K562 (cell line): ENCODE results near the gene RABL6. TPM values are rescaled to one million over a fixed set of nuclear protein-coding genes. Genes with fewer than 3 reads are reported as not detected.

Source experiments
- ARNT ChIP-seq, 2 experiments: fragments of 450-650 bp; IDR thresholded peaks; 2 replicates each; pipeline ENCODE4 v1.6.1; 2016; ENCODE audit warnings: mild to moderate bottlenecking in 1 of 2
- BRCA1 ChIP-seq, 2 experiments: fragments of 450-650 bp in 1 of 2; sonication (generic) in 1 of 2; formaldehyde crosslinking in 1 of 2; IDR thresholded peaks; 2 replicates each; pipeline versions ENCODE4 v1.5.0 to v1.6.1; 2017 to 2020; ENCODE audit warnings: mild to moderate bottlenecking in 1 of 2, missing genetic modification reagents in 1 of 2
- CREB1 ChIP-seq, 2 experiments: sonication (generic) in 1 of 2; formaldehyde crosslinking in 1 of 2; IDR thresholded peaks; 2 replicates each; pipeline versions ENCODE4 v1.6.1 to v1.8.0; 2012 to 2022; ENCODE audit warnings: inconsistent platforms in 1 of 2, mild to moderate bottlenecking in 1 of 2, missing genetic modification reagents in 1 of 2, moderate library complexity in 1 of 2
- CTCFL ChIP-seq: IDR thresholded peaks from 2 replicates; pipeline ENCODE4 v1.6.1; 2011; ENCODE audit warnings: borderline replicate concordance, low read depth, mild to moderate bottlenecking, moderate library complexity, low read length; ENCODE audit not compliant: insufficient read depth, poor library complexity, severe bottlenecking
- DEAF1 ChIP-seq: fragments of 450-650 bp; formaldehyde crosslinking; IDR thresholded peaks from 2 replicates; pipeline ENCODE4 v1.4.0; 2020; ENCODE audit warnings: mild to moderate bottlenecking, moderate library complexity
- KLF1 ChIP-seq: fragments of 450-650 bp; IDR thresholded peaks from 2 replicates; pipeline ENCODE4 v1.6.1; 2016; ENCODE audit warnings: missing genetic modification characterization, missing compliant biosample characterization
- MAFF ChIP-seq: IDR thresholded peaks from 2 replicates; pipeline ENCODE4 v1.6.1; 2012; ENCODE audit warnings: low read length, improper control_type of control experiment
- TRIM25 ChIP-seq: fragments of 450-650 bp; IDR thresholded peaks from 2 replicates; pipeline ENCODE4 v1.7.0; 2016; ENCODE audit warnings: borderline replicate concordance
- ZBED1 ChIP-seq: IDR thresholded peaks from 2 replicates; pipeline ENCODE4 v1.6.1; 2014
- ZFP30 ChIP-seq: fragments of 250-450 bp; sonication (Bioruptor Pico); IDR thresholded peaks from 2 replicates; pipeline ENCODE4 v1.8.0; 2022; ENCODE audit warnings: moderate library complexity, mild to moderate bottlenecking, inconsistent platforms, borderline replicate concordance
- ZNF695 ChIP-seq: fragments of 450-650 bp; formaldehyde crosslinking; IDR thresholded peaks from 2 replicates; pipeline ENCODE4 v1.4.0; 2020; ENCODE audit warnings: mild to moderate bottlenecking, moderate library complexity
- polyA plus RNA-seq, 8 experiments: library from polyadenylated mRNA; depleted of rRNA in 4 of 8; stranded (reverse) in 5 of 8; unstranded in 3 of 8; fragments of >200 nt; fragmentation: Nextera tagmentation in 2 of 8; fragmentation: Illumina TruSeq in 1 of 8; extraction: Ambion mirVana in 2 of 8; extraction: Trizol in 1 of 8; gene quantifications; 2 replicates each; pipeline versions ENCODE4 v1.2.1 to v1.2.3, GENCODE V29; 2011 to 2014; ENCODE audit warnings: inconsistent platforms in 1 of 8, missing spikeins in 1 of 8
- total RNA-seq, 7 experiments: library from RNA; depleted of rRNA in 6 of 7; stranded (reverse); fragments of >200 nt in 6 of 7; fragmentation: Illumina TruSeq in 2 of 7; extraction: Trizol in 2 of 7; gene quantifications; 2 replicates each; pipeline versions ENCODE4 v1.2.1 to v1.2.3, GENCODE V29; 2011 to 2021; ENCODE audit warnings: low replicate concordance in 1 of 7
- TF ChIP-seq, protein P1 (sequence below): fragments of 450-650 bp; IDR thresholded peaks from 2 replicates; pipeline ENCODE4 v1.6.1; 2016; ENCODE audit warnings: antibody characterized with exemption
- TF ChIP-seq, protein P2 (sequence below), 2 experiments: fragments of 450-650 bp; IDR thresholded peaks; 2 replicates each; pipeline ENCODE4 v1.6.1; 2018; ENCODE audit warnings: mild to moderate bottlenecking in 2 of 2, low read depth in 1 of 2; ENCODE audit not compliant: partially characterized antibody in 2 of 2

RABL6 gene
- total and polyA plus RNA-seq, 9 of the 15 experiments (the other 6 are each of a cell fraction or from before 2014, with no cell fraction given): 5.6 to 181 (median 84.5) TPM

DNA sequence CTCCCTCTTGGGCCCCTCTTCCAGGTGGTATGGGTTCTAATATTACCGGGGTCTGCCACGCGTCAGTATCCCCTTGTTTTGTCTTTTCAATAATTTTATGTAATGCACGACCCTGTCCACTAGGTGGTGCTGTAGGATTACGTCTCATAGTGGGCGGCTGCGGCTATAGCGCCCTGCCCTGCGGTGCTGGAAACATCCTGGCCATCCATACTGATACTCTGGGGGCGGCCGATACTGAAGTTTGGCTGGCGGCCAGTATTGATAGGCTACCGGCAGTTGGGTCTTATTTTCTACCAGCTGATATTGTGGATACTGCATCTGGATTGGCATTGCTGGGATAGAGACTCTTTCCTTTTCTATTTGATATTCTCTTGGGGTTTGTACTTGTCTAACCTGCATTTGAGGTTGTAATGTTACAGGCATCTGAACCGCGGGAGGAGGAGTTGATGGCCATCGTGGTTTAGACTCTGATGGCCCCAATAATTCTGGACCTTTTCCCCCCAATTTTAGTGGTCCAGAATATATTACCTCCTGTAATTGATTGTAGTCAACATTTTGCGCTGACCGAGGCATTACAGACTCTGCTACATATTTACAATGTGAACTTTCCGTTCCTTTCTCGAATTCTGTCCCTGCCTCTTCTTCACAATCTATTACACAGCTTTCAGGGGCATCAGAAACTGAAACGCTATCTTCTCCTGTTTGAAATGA, 19.9 kb upstream of the RABL6 start (continued):
- no peak for TF ChIP-seq CREB1 (IDR thresholded peaks at IDR 0.05)
- no peak for TF ChIP-seq CREB1 (CRISPR knock-in tag; IDR thresholded peaks at IDR 0.05)
- no peak for TF ChIP-seq MAFF
- TF ChIP-seq CTCFL: no peak
- no peak for TF ChIP-seq KLF1 (tag)
- TF ChIP-seq ZFP30 (CRISPR knock-in tag): no peak
- TF ChIP-seq TRIM25: no peak
- peak; percentile 88 for TF ChIP-seq DEAF1 (CRISPR knock-in tag)
- no peak for TF ChIP-seq ZNF695 (CRISPR knock-in tag)
- TF ChIP-seq, protein P1, sequence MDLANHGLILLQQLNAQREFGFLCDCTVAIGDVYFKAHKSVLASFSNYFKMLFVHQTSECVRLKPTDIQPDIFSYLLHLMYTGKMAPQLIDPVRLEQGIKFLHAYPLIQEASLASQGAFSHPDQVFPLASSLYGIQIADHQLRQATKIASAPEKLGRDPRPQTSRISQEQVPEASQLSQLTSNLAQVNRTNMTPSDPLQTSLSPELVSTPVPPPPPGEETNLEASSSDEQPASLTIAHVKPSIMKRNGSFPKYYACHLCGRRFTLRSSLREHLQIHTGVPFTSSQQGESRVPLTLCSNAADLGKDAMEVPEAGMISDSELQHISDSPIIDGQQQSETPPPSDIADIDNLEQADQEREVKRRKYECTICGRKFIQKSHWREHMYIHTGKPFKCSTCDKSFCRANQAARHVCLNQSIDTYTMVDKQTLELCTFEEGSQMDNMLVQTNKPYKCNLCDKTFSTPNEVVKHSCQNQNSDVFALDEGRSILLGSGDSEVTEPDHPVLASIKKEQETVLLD: peak; percentile 73; the same call in 1 of the 2 replicates
- no peak for TF ChIP-seq ZBED1
- no peak for TF ChIP-seq ARNT (IDR thresholded peaks at IDR 0.05)
- TF ChIP-seq, protein P2, sequence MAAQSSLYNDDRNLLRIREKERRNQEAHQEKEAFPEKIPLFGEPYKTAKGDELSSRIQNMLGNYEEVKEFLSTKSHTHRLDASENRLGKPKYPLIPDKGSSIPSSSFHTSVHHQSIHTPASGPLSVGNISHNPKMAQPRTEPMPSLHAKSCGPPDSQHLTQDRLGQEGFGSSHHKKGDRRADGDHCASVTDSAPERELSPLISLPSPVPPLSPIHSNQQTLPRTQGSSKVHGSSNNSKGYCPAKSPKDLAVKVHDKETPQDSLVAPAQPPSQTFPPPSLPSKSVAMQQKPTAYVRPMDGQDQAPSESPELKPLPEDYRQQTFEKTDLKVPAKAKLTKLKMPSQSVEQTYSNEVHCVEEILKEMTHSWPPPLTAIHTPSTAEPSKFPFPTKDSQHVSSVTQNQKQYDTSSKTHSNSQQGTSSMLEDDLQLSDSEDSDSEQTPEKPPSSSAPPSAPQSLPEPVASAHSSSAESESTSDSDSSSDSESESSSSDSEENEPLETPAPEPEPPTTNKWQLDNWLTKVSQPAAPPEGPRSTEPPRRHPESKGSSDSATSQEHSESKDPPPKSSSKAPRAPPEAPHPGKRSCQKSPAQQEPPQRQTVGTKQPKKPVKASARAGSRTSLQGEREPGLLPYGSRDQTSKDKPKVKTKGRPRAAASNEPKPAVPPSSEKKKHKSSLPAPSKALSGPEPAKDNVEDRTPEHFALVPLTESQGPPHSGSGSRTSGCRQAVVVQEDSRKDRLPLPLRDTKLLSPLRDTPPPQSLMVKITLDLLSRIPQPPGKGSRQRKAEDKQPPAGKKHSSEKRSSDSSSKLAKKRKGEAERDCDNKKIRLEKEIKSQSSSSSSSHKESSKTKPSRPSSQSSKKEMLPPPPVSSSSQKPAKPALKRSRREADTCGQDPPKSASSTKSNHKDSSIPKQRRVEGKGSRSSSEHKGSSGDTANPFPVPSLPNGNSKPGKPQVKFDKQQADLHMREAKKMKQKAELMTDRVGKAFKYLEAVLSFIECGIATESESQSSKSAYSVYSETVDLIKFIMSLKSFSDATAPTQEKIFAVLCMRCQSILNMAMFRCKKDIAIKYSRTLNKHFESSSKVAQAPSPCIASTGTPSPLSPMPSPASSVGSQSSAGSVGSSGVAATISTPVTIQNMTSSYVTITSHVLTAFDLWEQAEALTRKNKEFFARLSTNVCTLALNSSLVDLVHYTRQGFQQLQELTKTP (IDR thresholded peaks at IDR 0.05; ENCODE audit: low read depth in 1 of 2, partially characterized antibody in 2 of 2): peak in 1 of 2 experiments; percentile 33
- TF ChIP-seq BRCA1 (IDR thresholded peaks at IDR 0.05): no peak
- no peak for TF ChIP-seq BRCA1 (CRISPR knock-in tag; IDR thresholded peaks at IDR 0.05)
